Activated T-cell treated with anti-CD3 and anti-CD28 coated beads for 48 hours (primary cell): ENCODE measurements around the gene VAMP3.
"Not testable (repeated sequence)": the region's sequence is repeated elsewhere in the genome, so short reads cannot be mapped to it uniquely, and the experiment has no call there.

Experiments used
- DNase-seq: peaks from one replicate; pipeline ENCODE4 v3.0.0-alpha.2; 2020; ENCODE audit warnings: low read depth

Gene VAMP3

DNA sequence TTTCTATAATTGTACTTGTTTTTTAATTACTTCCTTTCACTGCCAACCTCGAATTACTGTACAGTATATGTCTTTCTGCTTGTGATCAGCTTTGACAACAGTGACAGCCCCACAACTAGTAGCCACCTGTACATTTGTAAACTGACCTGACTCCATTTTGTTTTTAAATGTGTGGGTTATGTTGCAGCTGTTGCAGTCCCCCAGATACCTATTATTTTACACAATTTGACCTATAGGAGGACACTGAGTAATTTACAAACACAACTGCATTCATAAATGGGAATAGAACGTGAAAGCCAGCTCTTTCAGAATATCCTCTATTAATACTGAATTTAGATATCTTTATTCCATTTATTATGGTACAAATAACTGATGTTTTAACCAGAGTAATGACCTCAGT lies 2.5 kb upstream of the VAMP3 start:
- no peak for DNase-seq

DNA sequence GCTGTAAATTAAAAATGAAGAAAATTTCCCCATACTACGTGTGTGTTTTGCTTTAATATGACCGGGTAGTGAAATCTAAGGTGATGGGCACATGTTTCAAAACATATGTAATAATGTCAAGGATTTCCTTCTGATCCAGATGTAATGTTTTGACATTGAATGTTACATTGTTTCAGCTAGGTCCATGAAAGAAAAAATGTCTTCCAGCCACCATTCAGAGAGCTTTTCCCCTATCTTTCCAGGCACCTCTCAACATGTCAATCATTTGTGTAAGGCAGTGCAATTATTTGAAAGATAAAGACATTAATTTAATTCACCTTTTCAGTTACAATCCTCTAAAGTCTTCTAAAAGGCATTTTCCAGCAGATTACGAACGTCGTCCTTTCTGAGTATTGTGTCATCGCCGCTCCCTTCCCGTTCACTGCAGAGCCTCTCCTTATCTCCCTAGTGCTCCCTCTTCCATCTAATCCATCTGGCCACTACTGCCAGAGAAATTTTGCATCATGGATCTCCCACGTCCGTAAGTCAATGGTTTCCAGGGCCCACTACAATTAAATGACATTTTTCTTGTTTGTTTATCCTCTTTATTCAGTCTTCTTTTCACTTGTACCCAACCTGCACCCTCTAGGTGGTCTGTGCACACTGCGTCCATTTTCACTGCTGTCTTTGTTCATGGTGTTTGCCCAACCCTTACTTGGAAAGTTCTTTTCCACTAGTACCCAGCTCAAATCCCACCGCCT lies 1.3 kb upstream of the VAMP3 start:
- no peak for DNase-seq

DNA sequence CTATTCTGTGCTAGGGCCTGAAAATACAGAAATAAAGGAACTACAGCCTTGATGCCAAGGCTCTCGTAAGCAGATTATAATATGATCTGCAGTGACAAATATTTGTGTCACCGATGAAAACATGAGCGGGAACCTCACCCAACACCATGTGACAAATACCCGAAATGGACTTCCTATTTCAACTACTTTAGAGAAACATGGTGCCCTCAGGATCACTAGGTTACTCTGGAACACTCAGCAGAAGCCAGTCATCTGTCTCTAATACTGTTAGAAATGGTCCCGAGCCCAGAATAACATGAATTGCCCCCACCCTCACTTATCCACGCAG lies 463 bp upstream of the VAMP3 start:
- no peak for DNase-seq

DNA sequence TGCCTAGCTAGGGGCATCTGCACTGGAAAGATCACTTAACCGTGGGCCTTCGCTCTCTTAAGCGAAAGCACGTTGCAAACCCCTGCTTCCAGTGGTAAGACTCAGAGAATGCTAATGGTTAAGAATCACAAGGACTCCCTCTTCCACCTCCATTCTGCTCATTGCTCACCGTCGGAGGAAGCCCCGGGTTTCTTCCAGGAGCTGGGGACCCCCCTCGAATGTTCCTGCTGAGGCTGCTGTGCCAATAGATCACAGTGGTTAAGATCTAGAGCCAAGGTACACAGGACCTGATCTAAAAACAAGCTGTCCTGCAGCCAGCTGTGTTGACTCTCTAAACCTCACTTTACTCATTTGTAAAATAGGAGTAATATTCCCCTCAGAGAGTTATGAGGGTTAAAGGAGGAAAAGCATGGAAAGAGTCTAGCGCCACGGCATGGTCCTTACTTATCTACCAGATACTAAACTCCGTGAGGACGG lies 765 bp downstream of the VAMP3 start:
- no peak for DNase-seq

DNA sequence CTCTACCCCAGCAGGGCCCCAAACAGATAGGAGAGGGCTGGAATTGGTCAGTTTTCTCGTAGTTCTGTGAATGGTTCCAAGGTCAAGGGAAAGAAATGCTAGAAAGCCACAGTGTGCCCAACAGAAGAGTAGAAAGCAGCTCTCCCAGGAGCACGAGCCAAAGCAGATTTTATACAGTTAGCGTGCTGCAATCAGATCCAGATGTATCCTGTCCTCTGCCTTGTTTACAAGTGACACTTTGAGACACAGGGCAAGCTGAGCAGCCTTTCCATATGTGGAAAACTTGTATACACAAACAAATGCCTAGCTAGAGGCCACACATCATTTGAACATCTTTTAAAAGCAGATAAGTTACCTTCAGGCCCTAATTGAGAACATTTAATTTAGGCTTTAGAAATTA lies 6.5 kb downstream of the VAMP3 start:
- DNase-seq: no peak

DNA sequence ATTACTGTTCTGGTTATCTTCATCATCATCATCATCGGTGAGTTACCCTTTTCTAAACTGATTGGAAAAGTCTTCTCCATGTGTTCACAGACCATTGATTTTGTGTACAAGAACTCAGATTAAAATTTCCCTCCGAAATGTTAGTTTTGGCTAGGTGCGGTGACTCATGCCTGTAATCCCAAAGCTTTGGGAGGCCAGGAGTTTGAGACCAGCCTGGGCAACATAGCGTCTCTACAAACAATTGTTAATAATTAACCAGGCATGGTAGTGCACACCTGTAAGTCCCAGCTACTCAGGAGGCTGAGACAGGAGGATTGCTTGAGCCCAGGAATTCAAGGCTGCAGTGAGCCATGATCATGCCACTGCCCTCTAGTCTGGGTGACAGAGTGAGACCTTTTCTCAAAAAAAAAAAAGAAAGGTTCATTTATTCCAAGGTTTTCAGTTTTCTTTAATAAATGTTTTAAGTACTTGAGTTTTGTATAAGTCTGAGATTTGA lies 7.1 kb downstream of the VAMP3 start:
- DNase-seq: no peak

DNA sequence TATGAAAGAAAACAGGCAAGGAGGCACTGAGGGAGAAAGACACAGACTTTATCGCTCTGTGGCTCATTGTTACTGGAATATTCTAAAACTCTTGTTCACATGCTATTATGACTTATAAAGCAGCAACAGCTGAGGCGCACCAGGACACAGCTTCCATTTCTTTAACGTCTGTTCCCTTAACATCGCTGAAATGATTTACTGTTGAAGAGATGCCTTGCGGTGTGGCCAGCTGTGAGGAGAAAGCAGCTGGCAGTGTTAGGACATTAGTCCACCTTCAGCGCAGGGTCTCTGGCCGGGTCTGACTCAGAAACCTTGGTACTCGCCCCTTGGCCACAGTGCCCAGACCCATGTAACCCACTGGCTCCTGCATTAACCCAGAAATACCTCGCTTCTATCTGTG lies 9.9 kb downstream of the VAMP3 start:
- no peak for DNase-seq

DNA sequence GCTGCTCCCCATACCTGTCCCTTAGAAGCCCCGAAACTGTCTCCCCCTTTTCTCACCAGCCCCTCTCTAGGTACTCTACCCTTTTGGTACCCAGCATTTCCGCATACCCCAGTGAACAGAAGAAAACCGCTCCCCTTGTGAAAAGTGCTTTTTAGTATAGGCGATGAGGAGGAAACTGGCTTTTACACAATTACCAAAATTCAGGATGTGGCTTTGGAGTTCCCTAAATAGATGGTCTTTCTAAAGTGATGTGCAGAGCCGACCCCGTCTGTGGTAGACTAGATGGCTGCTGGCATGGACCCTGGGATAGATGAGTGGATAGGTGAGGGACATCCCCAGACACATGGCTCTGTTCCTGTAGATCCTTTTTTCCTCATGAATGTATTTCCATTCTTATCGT lies 10.4 kb downstream of the VAMP3 start:
- DNase-seq: no peak

DNA sequence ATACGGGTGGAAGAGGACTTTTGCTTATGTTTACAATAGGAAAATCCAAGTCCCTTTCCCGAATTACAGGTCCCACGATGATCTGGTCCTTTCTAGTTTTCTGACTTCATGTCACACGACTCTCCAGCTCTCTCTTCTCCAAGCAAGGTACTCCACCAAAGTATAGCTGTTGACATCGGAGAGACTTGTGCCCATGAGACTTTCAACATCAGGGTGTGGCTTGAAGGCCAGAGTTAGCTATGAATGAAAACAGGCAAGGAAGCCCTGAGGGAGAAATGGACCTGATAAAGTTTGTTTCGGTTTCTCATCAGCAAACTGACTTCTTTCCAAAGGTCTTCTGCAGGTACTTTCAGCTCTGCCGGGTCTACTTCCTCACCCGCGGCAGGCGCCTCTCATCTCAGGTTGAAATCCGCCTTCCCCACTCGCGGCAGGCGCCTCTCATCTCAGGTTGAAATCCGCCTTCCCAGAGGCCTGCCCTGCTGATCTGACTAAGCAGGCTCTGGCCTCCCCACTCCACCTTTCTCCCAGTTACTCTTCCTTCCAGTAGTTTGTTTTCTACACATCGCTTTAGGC lies 10.9 kb downstream of the VAMP3 start:
- DNase-seq: no peak

DNA sequence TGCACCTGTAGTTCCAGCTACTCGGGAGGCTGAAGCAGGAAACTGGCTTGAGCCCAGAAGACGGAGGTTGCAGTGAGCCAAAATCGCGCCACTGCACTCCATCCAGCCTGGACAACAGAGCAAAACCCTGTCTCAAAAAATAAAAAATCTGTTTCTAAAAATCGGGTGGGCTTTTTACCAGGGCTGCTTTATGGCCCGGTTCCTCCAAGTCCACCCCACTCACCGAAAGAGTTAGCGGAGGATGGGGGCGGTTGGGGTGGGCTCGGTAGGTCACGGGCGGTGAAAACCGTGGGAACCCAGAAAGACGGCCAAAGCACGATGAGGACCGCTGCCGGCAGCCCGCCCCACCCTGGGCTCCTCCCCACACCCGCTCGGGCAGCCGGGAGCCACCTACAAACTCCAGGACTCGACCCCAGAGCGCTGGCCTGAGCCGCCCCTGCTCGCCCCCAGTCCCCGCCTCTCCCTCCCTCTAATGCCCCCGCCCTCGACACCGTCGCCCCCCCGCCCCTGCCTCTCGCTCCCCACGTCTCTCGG lies 12.1 kb downstream of the VAMP3 start:
- DNase-seq: peak; percentile 39

DNA sequence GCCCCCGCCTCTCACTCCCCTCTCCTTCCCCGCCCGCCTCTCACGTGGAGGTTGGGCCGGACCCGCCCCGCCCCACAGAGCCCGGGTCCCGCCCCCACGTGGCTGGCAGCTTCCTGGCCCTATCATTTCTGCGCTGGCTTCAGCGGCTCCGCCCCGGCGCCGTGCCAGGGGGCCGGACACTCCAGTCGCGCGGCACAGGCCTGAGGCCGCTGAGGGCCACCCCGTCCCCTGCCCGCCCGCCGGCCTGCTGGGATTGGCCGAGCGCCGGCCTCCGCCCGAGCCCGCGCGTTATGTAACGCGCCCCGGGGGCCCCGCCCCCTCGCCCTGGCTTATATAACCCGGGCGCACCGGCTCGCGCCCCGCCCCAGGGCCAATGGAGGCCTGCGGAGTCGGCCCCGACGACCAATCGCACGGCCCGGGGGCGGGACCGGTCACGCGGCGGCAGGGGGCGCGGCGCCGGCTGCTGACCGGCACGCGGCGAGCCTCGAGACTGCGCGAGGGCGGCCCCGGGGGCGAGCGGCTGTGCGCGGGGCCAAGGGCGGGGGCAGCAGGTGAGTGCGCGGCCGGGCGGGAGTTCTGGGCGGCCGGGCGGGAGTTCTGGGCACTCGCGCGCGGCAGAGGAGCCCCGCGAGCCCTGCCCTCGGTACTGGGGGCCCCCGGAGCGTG lies 12.9 kb downstream of the VAMP3 start, which contains the start of gene PER3:
Gene PER3, plus strand, starts transcription at position 466 of the 666 bp plus-strand sequence. CDS start 587 bp downstream, outside the sequence.
- DNase-seq: peak; percentile 87

DNA sequence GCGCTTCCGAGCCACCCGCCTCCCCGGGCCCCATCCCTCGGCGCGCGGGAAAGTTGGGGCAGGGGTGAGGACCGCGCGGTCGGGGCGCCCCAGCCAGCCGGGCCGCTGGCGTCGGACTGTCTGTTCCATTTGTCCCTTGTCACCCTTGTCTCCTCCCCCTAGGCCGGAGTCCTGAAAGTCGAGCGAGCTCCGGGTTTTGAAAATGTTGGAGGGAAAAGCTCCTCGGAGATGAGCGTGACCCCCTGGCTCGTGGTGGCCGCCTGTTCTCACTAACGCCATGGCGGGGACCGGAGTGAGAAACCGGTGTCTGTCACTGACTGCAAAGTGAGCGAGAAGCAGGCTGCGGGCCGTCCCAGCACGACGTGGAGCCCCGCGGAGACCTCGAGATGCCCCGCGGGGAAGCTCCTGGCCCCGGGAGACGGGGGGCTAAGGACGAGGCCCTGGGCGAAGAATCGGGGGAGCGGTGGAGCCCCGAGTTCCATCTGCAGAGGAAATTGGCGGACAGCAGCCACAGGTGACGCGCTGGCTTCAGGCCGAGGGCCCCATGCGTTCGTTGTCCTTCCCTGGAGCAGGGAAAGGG lies 13.5 kb downstream of the VAMP3 start:
- no peak for DNase-seq

DNA sequence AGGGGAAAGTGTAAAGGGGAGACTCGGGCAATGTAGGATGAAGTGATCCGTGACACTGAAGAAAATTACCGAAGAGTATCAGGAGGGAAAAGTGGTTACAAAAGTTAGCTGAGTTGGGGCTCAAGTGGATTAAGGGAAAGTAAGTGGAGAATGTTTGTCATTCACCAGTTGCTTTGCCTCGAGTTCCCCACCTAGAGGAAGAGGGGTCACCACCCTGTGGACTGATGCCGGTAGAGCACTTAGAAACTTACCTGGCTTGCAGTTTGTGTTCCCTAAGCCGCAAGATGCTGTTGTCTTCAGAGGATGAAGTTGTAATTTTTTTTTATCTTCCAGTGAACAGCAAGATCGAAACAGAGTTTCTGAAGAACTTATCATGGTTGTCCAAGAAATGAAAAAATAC lies 14.0 kb downstream of the VAMP3 start:
- no peak for DNase-seq

DNA sequence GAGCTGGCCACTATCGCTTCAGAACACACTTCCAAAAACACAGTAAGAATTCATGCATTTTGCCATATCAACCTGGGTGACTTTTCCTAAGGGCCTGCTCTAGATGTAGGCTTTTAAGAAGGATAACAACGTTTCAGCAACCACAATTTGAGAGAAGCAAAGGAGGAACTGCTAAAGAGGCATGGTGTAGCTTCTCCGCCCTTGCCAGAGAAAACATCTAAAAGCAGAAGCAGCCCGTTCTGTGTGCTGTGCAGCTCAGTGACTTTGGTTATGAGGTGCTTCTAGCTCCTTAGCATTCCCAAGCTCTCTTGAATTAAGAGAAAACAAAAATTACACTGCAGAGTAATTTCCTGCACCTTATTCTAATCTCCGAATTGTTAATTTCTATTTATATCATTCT lies 15.7 kb downstream of the VAMP3 start:
- DNase-seq: no peak

DNA sequence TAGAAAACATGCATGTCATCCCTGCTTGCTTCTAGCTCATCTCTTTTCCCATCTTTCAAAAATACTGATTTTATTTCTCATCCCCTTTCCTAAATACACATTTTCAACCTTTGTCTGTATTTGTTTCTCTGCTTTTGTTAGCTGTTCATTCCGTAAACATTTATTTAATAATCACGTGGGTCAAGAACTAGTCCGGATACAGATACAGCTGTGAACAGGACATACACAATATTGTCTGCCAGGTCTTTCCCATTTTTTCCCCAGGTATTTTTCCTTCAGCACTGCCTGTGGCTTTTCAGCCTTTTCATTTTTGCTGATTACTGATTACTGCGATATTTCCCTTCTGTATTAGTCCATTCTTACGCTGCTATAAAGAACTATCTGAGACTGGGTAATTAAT lies 18.7 kb downstream of the VAMP3 start:
- DNase-seq: no peak

DNA sequence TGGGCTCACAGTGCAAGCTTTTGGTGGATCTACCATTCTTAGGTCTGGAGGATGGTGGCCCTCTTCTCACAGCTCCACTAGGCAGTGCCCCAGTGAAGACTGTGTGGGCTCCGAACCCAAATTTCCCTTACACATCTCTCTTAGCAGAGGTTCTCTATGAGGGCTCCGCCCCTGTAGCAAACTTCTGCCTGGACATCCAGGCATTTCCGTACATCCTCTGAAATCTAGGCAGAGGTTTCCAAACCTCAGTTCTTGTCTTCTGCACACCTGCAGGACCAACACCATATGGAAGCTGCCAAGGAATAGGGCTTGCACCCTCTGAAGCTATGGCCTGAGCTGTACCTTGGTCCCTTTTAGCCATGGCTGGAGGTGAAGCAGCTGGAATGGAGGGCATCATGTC lies 19.9 kb downstream of the VAMP3 start:
- DNase-seq: not testable (repeated sequence)

DNA sequence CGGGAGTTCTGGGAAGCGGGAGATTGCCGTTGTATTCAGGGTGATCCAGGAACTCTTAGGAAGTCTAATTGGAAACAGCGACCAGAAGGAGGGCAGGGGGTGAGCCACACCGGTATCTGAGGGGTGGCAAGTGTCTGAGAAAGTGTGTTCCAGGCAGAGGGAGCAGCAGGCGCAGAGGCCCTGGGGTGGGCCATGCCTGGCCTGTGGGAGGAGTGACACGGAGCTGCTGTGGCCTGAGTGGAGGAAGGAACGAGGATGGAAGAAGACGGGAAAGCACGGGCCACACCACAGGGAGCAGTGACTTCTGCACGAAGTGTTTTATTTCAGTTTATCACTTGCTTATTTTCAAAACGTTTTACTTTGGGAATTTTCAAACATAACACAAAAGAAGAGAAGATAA lies 24.3 kb downstream of the VAMP3 start:
- DNase-seq: no peak

DNA sequence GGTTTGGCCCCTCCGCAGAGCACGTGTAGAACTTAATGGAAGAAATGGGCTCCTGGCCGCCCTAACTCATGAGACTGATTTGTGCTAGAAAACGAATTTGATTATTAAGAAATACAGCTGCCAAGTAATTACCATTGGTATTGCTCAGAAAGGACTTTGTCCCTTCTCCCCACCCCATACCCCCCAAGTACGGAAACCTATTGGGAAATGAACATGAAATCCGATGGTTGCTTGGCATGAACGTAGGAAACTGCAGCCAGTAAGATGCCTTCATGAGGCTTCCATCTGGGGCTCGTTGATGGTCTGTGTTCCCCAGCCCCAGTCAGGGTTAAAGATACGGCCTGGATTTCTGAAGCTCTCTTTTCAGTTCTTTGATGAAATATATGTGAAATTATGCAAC lies 34.4 kb downstream of the VAMP3 start:
- DNase-seq: no peak

DNA sequence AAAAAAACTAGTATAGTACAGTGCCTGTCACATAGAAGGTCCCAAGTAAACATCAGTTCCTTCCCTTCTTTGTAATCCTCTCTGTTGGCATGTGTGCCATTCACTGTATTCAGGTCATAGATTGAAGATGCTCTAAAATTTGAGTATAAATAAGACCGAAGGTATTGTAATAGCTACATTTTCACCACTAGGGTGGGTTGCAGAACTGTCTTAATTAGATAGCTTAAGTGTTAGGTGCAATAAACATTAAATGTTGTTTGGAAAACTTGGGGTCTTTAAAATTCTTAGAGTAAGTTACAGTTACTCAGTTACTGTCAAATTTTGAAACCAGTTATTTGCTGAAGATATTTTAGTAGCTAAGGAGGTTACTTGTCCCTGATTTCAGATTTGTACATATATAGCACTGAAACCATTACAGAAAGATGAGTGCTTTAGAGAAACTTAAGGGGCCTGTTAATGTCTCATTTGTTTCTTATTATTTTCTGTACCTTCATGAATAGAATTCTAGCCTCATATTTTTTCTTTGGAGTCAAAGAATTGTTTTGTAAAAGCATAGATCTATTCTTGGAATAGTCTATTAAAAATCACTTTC lies 37.3 kb downstream of the VAMP3 start:
- no peak for DNase-seq

DNA sequence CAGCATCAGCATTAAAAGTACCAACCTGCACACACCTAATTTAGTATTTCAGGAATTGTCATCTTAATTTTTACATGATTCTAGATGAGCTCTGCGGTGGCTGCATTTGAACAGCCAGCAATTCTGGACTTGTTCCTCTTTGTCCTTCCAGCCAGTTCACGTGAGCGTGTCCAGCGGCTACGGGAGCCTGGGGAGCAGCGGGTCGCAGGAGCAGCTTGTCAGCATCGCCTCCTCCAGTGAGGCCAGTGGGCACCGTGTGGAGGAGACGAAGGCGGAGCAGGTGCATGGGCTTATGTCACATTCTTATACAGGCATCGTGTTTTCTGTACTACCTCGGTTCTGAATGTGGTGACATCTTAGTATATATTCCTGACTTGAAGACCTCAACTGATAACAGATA lies 38.6 kb downstream of the VAMP3 start:
- DNase-seq: no peak

DNA sequence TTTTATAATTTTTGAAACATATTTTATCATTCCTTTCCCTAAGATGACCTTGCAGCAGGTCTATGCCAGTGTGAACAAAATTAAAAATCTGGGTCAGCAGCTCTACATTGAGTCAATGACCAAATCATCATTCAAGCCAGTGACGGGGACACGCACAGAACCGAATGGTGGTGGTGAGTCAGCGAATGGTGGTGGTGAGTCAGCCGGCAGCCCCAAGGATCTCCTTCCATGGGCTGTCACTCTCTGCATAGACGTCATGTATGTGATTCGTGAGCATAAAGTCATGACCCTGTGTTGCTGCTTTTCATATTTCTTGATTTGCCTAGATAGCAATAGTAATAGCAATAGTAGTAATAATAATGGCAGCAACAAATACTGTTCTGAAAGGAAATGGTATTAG lies 39.3 kb downstream of the VAMP3 start:
- peak; percentile 25 for DNase-seq

DNA sequence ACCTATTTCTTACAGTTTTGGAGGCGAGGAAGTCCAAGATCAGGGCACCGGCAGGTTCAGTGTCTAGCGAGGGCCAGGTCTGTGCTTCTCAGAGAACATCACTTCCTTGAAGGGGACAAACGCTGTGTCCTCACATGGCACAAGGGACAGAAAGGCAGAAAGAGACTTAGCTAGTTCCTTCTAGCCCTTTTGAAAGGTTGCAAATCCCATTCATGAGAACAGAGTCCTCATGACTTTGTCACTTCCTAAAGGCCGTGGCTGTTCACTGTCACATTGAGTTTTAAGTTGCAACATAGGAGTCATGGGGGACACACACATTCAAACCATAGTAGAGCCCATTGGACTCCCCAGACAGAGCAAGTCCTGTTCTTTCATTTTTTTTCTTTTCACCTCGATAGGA lies 40.4 kb downstream of the VAMP3 start:
- DNase-seq: no peak
